CD4-positive, alpha-beta T cell treated with Interferon alpha-2 for 1 hour (primary cell): ENCODE data around the gene MAP1LC3A.
"Not testable (repeated sequence)": the region's sequence is repeated elsewhere in the genome, so short reads cannot be mapped to it uniquely, and the experiment has no call there.

ENCODE experiments used
- DNase-seq, 2 donors: peaks; one replicate each; pipeline ENCODE4 v3.0.0-alpha.2; 2020 to 2022

The MAP1LC3A gene

DNA sequence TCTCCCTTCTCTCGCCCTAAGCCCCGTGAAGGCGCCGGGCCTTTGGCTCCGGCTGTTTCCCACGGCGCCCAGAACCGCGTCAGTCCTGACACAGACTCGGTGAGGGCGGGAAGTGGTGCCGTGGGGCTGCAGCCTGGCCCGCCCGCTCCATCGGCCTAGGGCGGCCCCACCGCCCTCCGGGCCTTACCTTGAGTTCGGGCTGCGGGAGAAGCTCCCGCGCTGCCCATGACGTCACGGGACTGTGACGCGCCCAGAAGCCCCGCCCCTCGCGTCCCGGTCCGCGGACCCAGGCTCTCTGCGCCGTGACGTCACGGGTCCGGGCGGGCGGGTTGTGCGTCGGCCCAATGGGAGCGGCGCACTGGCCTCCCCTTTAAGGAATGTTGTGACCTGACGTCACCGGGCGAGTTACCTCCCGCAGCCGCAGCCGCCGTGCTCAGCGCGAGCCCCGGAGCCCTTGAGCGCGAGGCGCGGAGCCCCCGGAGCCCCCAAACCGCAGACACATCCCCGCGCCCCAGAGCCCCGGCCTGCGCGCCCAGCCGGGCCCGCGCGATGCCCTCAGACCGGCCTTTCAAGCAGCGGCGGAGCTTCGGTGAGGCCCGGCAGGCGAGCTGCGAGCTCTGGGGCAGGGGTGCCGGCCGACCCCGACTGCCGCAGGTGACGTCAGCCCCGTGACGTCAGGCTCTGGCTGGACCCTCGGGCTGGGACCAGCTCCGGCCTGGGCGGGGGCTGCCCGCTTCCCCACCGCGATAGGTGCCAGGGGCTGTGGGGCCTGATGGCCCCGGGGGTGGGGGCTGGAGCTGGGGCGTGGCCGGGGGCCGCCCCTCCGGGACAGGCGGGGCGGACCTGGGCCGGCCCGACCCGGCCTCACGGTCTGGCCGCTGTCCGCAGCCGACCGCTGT, at the start of gene MAP1LC3A:
MAP1LC3A (plus strand) TSS at position 399 of the 899 bp plus-strand sequence; CDS start at position 550, 151 bp downstream.
- DNase-seq, result peak; percentile 95 to 97

DNA sequence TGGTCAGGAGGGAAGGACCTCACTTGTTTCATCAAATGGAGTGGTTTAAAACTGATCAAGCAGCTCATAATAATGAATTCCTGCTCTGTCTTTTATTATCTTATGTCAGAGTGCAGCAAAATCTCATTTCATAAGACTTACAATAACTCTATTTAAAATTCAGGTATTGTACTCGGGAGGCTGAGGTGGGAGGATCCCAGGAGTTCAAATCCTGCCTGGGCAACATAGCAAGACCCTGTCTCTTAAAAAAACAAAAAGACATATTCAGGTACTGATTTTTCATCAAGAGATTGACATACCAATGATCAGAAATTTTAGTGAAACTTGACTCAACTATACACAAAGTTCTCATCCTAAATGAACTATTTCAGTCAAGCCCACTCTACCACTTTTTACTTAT, 47.9 kb upstream of the MAP1LC3A start:
- DNase-seq, result no peak

DNA sequence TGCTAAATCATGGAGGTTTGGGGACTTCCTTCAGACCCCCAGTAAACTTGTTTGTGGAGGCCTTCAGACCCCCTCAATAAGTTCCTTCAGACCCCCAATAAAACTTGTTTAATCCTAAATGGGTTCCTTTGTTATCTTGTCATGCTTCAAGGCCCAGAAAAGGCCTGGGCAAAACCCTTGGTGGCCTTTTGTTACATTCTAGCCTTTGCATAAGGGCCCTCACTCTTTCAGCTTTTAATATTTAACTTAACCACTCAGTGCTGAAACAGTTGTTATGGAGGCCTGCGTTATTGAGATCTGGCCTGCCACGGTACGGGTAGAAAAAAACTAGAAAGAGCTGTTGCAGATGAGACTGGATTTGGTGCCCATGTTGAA, 46.6 kb upstream of the MAP1LC3A start:
- DNase-seq, result no peak

DNA sequence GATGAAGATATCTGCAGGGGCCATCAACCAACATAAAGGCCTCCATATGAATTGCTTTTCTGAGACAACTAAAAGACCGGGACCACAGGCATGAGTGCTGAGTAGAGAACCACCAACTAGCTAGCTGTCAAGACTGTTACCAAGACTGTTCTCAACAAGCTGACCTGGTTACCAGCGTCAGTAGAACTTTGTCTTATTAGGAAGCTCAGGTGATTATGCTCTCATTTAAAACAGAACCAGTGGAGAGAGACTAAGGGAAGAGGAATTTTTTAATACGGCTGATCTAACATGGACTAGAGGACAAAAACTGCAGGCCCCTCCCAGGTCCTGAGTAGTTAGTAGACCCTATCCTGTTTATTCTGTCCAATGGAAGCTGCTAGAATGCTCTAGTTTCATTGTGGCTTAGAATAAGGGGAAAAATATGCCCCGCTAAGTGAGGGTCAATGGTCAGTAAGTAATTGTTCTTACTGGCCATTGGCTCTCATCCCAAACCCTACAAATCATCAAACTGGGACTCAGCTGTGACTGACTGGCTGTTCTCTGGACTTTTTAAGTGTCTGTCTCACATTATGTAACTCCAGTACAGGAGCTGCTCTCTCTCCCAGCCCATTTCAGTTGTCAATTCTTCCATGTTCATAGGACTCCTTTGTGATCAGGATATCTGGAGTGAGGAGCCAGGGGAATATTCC, 46.1 kb upstream of the MAP1LC3A start:
- no peak for DNase-seq

DNA sequence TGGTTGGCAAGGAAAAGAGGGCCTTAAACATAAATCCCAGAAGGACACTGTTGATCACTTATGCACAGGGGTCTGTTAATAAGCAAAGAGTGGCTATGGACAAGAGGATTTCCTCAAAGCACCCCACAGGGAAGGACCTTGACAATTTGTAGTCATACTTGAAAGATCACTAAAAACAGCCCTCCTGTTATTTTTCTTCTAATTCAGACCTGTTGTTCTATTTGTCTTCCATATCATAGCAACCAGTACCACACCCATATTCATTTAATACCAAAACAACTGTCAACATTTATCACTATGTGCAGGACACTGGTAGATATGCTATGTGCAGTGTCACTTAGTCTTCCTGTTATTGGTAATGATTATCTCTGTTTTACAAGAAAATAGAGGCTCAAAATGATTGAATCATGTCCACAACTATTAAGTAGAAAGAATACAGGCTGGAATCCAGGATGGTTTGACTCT, 45.5 kb upstream of the MAP1LC3A start:
- peak in 1 of 2 donors; percentile 15 for DNase-seq

DNA sequence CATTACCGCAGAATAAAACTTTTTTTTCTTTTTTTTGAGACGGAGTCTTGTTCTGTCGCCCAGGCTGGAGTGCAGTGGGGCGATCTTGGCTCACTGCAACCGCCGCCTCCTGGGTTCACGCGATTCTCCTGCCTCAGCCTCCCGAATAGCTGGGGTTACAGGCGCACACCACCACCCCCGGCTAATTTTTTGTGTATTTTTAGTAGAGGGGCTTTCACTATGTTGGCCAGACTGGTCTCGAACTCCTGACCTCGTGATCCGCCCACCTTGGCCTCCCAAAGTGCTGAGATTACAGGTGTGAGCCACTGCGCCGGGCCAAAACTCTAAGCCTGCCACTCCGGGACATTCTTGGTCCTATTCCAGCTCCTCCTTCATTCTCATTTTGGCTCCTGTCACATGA, 44.5 kb upstream of the MAP1LC3A start:
- DNase-seq, result not testable (repeated sequence)

DNA sequence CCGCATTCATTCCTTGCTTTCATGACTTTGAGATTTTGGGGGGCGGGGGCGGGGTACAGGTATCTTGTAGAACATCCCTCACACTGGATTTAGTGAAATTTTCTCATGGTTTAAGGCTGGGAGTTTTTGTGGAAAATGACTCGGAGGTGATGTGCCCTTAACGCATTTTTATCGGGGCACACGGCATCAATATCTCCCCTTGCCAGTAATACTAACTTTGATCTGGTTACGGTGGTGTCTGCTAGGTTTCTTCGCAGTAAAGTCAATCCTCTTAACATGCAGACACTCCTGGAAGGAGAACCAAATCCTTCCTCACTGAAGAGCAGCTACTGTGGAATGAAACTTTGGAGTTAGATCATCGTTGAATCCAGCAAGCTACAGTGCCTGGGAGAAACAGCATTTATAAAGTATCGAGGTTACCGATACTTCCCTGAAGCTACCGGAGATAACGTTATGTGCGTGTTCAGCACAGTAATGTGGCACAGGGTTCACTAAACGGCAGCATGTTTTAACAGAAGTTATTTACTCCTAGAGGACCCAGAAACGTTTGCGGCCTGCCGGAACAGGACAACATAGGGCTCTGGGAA, 43.5 kb upstream of the MAP1LC3A start:
- no peak for DNase-seq

DNA sequence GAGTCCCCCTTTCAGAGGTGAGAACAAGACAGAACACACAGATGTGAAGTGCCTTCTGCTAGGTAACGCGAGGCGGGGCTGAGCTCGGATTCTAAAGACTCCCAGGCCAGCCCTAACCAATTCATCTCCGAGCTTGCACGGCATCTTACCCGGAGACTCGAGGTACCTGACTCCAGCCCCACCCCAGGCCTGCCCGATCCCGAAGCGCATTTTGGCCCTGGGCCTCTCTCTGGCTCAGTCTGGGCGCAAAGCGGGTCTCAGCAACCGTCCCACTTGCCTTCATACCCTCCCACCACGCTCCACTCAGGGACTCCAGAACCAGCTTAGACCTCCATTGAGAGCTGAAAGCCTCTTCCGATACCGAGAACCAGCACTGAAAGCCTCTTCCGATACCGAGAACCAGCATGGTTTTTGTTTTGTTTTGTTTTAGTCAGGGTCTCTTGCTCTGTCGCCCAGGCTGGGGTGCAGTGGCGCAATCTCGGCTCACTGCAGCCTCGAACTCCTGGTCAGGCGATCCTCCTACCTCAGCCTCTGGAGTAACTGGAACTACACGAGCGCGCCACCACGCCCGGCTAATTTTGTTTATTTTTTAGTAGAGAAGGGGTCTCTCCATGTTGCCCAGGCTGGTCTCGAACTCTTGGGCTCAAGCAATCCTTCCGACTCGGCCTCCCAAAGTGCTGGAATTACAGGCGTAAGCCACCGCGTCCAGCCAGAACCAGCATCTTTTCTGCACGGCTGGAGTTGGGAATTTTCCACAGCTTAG, 42.9 kb upstream of the MAP1LC3A start:
- DNase-seq, result peak; percentile 55 to 79

DNA sequence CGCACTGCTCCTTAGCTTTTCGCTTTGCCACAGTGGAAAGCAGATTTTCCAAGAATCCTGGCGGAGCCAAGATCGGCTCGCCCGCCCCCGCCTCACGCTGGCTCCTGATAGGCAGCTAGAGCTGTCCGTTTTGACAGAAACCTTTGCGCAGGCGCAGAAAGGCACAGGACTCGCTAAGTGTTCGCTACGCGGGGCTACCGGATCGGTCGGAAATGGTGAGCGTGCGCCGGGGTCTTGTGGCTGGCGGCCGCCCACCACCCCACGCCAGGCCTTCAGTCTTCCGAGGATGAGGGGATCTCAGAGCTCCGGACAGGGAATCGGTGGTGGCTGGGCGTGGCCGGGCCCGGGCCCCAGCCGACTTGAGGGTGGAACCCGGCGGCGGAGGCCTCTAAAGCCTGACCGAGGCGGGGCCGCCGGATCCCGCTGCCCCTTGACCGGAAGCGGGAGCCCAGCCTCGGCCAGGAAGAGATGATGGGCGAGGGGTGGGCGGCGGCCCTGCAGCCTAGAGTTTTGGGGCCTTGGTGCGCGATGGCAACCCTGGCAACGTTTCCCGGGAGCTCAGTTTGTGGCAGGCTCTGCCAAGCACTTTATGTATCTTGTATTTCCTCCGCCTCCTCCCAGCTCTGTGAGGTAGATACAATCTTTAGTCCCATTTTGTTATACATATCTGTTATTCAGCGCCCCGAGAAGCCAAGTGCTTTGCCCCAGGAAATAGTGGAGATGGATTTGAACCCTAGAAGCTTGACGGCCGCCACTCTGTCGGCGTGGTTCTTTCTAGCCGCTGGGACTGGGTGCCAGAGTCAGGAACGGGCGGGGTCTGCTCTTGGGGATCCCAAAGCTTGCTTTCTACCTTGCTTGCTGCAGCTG, 42.0 kb upstream of the MAP1LC3A start, which contains the start of gene DYNLRB1:
DYNLRB1 (plus strand) TSS at position 176 of the 867 bp plus-strand sequence; CDS start at position 213, 37 bp downstream.
- peak; percentile 92 to 95 for DNase-seq

DNA sequence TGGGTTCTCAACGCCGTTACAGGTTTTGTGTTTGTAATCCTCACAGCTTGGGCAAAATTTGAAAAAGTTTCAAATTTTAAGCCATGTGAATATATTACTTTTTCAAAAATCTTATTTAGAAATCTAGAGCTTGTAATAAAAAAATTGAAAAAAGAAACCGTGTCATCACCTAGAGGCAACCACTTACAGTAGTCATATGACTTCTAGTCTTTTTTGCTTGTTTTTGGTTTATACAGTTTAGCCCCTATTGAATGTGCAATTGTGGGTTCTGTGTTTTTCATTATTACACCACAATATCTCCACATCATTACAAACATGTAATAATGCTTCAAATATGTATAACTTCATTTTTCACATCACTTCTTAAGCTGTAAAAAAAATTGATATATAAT, 41.4 kb upstream of the MAP1LC3A start:
- no peak for DNase-seq

DNA sequence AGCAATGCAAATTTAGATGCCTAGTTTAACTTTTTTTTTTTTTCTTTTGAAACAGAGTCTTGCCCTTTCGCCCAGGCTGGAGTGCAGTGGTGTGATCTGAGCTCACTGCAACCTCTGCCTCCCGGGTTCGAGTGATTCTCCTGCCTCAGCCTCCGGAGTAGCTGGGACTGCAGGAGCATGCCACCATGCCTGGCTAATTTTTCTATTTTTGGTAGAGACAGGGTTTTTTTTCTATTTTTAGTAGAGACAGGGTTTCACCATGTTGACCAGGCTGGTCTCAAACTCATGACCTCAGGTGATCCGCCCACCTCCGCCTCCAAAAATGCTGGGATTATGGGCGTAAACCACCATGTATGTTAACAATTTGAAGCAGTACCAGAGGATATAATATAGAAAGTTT, 39.7 kb upstream of the MAP1LC3A start:
- DNase-seq, result not testable (repeated sequence)

DNA sequence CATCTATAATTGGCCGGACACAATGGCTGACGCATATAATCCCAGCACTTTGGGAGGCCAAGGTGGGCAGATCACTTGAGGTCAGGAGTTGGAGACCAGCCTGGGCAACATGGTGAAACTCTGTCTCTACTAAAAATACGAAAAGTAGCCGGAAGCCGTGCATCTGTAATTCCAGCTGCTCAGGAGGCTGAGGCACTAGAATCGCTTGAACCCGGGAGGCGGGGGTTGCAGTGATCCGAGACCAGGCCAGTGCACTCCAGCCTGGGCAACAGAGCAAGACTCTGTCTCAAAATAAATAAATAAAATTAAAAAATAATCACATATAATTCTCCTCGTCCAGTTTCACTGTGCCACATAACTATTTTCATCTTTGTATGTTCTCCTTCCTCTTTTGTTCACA, 38.7 kb upstream of the MAP1LC3A start:
- not testable (repeated sequence) for DNase-seq

DNA sequence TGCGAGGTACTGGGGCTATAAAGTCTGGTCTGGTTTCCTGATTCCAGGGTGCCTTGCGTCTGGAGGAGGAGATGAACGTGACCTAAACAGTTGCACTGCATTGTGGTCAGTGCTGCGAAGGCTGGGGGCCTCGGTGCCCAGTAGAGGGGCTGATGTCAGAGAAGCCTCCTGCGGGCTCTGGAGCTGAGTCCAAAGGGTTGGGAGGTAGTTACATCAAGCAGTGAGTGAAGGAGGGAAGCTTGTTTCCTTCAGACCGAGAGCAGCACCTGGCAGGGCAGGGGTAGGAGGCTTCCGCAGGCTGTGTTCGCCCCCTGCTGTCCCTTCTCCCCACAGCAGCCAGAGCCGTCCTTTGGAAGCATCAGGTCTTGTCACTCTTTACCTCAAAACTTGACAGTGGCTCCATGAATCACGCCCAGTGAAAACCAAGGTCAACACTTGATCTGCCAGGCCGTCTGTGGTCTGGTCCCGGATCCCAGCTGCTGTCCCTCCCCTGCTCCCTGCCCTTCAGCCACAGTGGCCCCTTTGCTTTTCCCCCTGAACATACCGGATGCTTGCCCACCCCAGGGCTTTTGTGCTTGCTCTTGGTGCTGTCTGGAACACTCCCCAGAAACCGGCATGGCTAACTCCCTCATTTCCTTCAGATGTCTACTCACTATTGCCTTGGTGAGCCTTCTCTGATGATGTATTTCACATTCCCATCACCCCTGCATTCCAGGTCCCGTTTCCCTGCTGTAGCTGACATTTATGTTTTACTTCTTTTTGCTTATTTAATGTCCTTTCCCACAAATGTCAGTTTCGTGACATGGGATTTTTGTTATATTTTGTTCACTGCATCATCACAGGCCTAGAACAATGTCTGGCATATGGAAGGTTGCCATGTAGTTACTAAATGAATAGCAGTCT, 35.3 kb upstream of the MAP1LC3A start:
- peak; percentile 41 to 59 for DNase-seq

DNA sequence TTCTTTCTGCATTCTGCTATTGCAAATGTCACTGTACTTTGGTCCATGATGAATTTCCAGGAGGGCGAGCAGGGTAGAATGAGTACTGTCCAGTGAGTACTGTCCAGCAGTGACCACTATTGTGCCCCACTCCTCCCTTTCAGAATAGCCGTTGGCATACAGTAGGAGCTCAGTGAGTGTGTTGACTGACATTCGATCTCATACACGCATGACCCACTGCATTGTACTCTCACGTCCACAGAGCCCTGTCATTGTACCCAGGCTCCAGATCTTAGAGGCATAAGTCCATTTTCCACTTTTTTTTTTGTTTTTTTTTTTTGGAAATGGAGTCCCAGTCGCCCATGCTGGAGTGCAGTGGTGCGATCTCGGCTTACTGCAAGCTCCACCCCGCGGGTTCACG, 34.1 kb upstream of the MAP1LC3A start:
- DNase-seq, result no peak

DNA sequence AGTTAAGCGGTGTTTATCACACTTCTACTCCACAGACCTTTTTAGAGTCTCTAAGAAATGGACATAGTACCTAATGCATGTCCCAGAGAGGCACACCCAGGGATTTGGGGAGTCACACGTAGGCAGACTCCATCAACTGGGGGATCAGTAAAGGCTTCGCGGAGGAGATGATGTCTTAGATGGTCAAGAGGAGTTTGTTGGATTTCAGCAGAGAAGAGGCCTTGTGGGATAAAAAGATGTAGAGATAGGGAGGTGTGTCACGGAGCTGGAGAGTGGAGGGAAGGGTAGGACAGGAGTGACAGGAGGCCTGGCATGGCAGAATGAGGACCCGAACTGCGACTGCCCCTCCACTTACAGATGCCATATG, 33.2 kb upstream of the MAP1LC3A start:
- no peak for DNase-seq

DNA sequence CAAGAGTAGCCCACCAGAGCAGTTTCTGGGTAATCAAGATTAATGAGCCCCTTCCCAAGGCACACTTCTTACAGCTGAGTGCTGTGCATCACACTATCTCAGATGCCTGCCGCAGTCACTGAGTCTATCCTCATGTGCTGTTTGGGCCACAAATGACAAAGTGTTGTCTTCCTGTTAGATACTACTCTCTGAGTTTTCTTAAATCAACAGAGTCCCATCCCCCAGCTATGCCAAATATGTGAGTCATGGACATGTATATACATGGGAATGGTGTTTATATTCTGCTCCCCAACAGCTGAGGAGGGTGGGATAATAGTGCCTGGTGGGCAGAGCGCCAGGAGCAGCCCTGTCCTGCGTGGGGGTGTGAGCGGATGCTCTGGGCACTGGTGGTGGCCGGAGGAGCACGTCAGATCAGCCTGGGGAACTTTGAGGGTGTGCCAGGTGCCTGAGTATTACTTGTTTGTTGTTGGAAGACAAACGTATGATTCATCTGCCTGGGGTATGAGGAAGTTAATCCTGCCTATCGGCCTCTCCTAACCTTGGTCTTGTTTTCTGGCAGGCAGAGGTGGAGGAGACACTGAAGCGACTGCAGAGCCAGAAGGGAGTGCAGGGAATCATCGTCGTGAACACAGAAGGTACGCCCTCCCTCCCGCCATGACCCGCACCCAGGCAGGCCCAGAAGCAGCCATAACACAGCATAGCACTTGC, 32.7 kb upstream of the MAP1LC3A start:
- DNase-seq, result no peak

DNA sequence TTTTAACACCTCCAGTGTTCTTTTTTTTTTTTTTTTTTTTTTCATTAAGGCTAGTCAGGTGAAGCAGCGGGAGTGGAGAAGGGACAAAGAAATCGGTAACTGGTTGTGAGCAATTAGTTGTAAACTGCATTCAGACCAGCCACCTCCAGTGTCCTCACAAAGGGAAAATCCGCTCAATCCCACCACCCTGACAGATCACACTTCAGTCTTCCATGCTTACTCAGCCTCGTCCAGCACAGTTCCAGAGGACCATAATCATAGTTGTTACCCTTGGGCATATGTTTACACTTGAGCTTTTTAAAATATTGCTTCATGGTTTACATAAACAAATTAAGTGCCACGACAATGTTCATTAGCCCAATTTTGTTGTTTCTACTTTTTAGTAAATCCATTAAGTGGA, 32.1 kb upstream of the MAP1LC3A start:
- DNase-seq, result no peak

DNA sequence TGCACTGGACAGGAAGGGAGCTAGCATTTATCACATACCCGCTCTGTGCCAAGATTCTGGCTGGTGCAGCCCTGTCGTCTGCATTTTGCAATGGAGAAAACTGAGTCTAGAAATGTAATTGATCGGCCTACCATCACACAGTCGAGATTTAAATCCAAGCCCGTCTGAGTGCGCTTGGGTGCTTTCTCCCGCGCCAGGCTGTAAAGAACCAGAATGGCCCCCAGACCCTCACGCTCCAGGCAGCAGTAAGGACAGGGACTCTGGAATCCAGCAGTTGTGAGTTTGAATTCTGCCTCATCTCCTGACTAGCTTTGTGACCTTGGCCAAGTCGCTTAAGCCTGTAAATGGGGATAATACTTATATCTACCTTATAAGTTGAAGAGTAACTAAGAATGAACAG, 31.5 kb upstream of the MAP1LC3A start:
- DNase-seq, result no peak

DNA sequence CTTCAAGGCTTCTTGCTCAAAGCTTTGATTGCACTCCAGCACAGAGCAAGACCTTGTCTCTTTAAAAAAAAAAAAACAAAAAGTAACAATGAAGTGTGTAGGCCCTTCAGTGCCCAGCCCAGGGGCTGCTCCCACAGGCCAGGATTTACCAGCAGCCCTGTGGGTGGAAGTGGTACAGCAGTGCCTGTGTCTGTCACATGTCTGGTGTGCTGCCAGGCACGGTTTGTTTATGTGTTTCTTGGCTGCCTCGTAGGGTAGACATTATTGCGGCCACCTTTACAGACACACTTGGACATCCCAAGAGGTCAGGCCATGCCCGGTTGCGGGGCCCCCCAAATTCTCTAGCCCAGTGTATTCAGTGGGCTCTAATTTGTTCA, 29.6 kb upstream of the MAP1LC3A start:
- DNase-seq, result no peak

DNA sequence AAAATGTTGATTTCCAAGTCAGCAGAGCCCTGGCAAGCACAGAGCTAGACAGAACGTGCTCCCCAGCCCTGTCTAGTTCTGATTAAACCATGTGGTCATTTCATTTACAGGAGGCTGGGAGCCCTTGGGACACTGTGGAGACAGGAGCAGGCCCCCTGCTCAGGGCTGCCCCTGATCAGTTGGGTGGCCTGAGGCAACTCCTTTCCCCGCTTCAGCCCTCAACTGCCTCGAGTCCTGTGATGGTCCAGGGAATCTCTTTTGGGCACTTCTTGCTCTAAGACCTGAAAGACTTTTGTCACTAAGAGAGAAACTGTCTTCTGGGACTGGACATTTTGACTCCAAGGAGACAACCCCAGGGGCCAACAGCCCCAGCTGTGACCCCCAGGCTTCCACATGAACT, 28.8 kb upstream of the MAP1LC3A start:
- DNase-seq, result no peak
